Measurements from ENCODE around the gene KIDINS220. TPM values are rescaled to one million over a fixed set of nuclear protein-coding genes. Genes with fewer than 3 reads are reported as not detected.

KIDINS220 gene
- total RNA-seq, 1 experiment from 2014 or later, result 26.8 TPM

- Histone ChIP-seq H2AFZ (ENCODE audit: low read length) (no peak overlapping the region), H3K79me2 (ENCODE audit: low read length) (no peaks in the 10 kb centered on the region), H3K4me2 (ENCODE audit: low read depth, low read length, poor library complexity, severe bottlenecking) (no peak overlapping the region), H3K9ac (ENCODE audit: low read length) (no peak overlapping the region), H3K4me1 (ENCODE audit: low read length) (no peaks in the 10 kb centered on the region), H3K9me2 (replicated peaks; ENCODE audit: insufficient read depth, low read length) (no peaks in the 10 kb centered on the region), H3K27ac (ENCODE audit: low read length) (no peak overlapping the region), H3K27me3 (ENCODE audit: low read length) (no peaks in the 10 kb centered on the region), H3K36me3 (ENCODE audit: insufficient read depth, low read length) (0 out of 2 replicates have a peak, but pooled peaks cover 6% of the 10 kb centered on the region), H3K9me3 (ENCODE audit: low read length) (no peaks in the 10 kb centered on the region), H4K20me1 (ENCODE audit: insufficient read depth, low read depth, low read length) (no peaks in the 10 kb centered on the region), H3K4me3 (ENCODE audit: low read length) (no peak overlapping the region)
- DNase-seq, result no peak
These were observed 109.0 kb downstream of the KIDINS220 start for GRCh38 chr2:8728305-8729015.

DNA sequence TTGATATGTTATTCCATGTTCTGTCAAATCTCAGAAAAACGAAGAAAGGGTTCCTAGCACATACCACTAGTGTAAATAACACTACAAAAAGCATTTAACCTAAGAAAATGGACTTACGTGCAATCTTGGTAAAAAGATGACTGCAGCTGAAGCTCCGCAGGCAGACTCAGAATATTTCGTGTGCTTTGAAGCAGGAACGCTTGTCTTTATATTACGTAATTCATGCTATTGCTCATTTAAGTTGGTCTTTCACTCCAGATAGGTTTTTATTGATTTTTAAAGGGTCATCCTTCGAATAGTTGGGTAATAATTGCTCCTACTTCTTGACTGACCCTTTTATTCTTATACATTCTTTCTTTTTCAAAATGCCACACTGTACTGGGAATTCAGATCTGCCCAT is 111.6 kb downstream of the KIDINS220 start:
- no peaks in the 10 kb centered on the region for H4K20me1 ChIP-seq (ENCODE audit: insufficient read depth, low read depth, low read length)
- H3K9me2 ChIP-seq (replicated peaks; ENCODE audit: insufficient read depth, low read length), result no peaks in the 10 kb centered on the region
- no peak for DNase-seq
- H3K79me2 ChIP-seq (ENCODE audit: low read length), result no peaks in the 10 kb centered on the region
- H3K27me3 ChIP-seq (ENCODE audit: low read length), result no peaks in the 10 kb centered on the region
- H3K4me2 ChIP-seq (ENCODE audit: low read depth, low read length, poor library complexity, severe bottlenecking), result no peak overlapping the region
- no peak overlapping the region for H3K27ac ChIP-seq (ENCODE audit: low read length)
- no peaks in the 10 kb centered on the region for H3K9me3 ChIP-seq (ENCODE audit: low read length)
- no peaks in the 10 kb centered on the region for H3K36me3 ChIP-seq (ENCODE audit: insufficient read depth, low read length)
- H2AFZ ChIP-seq (ENCODE audit: low read length), result no peak overlapping the region
- H3K4me1 ChIP-seq (ENCODE audit: low read length), result no peaks in the 10 kb centered on the region
- no peak overlapping the region for H3K9ac ChIP-seq (ENCODE audit: low read length)
- no peak overlapping the region for H3K4me3 ChIP-seq (ENCODE audit: low read length)

DNA sequence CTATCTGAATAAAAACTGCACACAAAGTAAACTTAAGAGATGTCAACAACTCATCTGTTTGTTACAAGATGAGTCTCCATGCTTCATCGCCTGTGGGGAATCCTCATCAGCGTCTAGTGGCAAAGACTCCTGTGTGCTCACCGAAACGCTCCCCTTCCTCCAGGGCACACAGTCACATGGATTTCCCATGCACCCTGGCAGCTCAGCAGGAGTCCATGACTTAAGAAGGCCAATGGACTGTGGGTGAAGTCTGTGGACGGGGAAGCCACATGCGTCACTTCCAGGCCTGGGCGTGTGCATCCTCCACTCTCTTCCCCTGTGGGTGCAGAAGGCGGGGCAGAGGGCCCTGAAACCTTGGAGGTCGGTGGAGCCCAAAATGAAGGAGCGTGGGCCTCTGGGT is 114.4 kb downstream of the KIDINS220 start:
- Histone ChIP-seq H3K36me3 (ENCODE audit: insufficient read depth, low read length) (no peaks in the 10 kb centered on the region), H3K4me2 (ENCODE audit: low read depth, low read length, poor library complexity, severe bottlenecking) (no peak overlapping the region), H4K20me1 (ENCODE audit: insufficient read depth, low read depth, low read length) (no peaks in the 10 kb centered on the region), H3K9me3 (ENCODE audit: low read length) (no peaks in the 10 kb centered on the region), H3K27ac (ENCODE audit: low read length) (no peak overlapping the region), H3K4me1 (ENCODE audit: low read length) (no peaks in the 10 kb centered on the region), H3K27me3 (ENCODE audit: low read length) (no peaks in the 10 kb centered on the region), H3K4me3 (ENCODE audit: low read length) (no peak overlapping the region), H3K9ac (ENCODE audit: low read length) (no peak overlapping the region), H3K79me2 (ENCODE audit: low read length) (no peaks in the 10 kb centered on the region), H3K9me2 (replicated peaks; ENCODE audit: insufficient read depth, low read length) (no peaks in the 10 kb centered on the region), H2AFZ (ENCODE audit: low read length) (no peak overlapping the region)
- DNase-seq, result no peak

- DNase-seq, result no peak
- no peaks in the 10 kb centered on the region for H3K9me3 ChIP-seq (ENCODE audit: low read length)
These were observed 116.0 kb downstream of the KIDINS220 start for GRCh38 chr2:8721410-8721809.

GRCh38 chr2:8720741-8721140 is 116.7 kb downstream of the KIDINS220 start:
- DNase-seq, result no peak

More at GRCh38 chr2:8721410-8721809, 116.0 kb downstream of the KIDINS220 start:
- Histone ChIP-seq H3K27me3 (ENCODE audit: low read length) (no peaks in the 10 kb centered on the region), H2AFZ (ENCODE audit: low read length) (no peak overlapping the region), H3K79me2 (ENCODE audit: low read length) (no peaks in the 10 kb centered on the region), H3K27ac (ENCODE audit: low read length) (no peak overlapping the region), H4K20me1 (ENCODE audit: insufficient read depth, low read depth, low read length) (no peaks in the 10 kb centered on the region), H3K9ac (ENCODE audit: low read length) (no peak overlapping the region), H3K4me3 (ENCODE audit: low read length) (no peak overlapping the region), H3K4me2 (ENCODE audit: low read depth, low read length, poor library complexity, severe bottlenecking) (no peak overlapping the region), H3K36me3 (ENCODE audit: insufficient read depth, low read length) (no peaks in the 10 kb centered on the region), H3K9me2 (replicated peaks; ENCODE audit: insufficient read depth, low read length) (no peaks in the 10 kb centered on the region), H3K4me1 (ENCODE audit: low read length) (no peaks in the 10 kb centered on the region)

GRCh38 chr2:8719528-8719927 is 117.9 kb downstream of the KIDINS220 start:
- Histone ChIP-seq H3K36me3 (ENCODE audit: insufficient read depth, low read length) (no peaks in the 10 kb centered on the region), H3K9ac (ENCODE audit: low read length) (no peak overlapping the region), H3K4me1 (ENCODE audit: low read length) (no peaks in the 10 kb centered on the region), H3K27me3 (ENCODE audit: low read length) (no peaks in the 10 kb centered on the region), H2AFZ (ENCODE audit: low read length) (no peak overlapping the region), H3K4me3 (ENCODE audit: low read length) (no peak overlapping the region), H3K9me3 (ENCODE audit: low read length) (no peaks in the 10 kb centered on the region; the same call in 1 of the 2 replicates), H3K9me2 (replicated peaks; ENCODE audit: insufficient read depth, low read length) (no peaks in the 10 kb centered on the region), H4K20me1 (ENCODE audit: insufficient read depth, low read depth, low read length) (no peaks in the 10 kb centered on the region), H3K4me2 (ENCODE audit: low read depth, low read length, poor library complexity, severe bottlenecking) (no peak overlapping the region), H3K27ac (ENCODE audit: low read length) (no peak overlapping the region), H3K79me2 (ENCODE audit: low read length) (no peaks in the 10 kb centered on the region)
- no peak for DNase-seq

More at GRCh38 chr2:8720741-8721140, 116.7 kb downstream of the KIDINS220 start:
- Histone ChIP-seq H3K27me3 (ENCODE audit: low read length) (no peaks in the 10 kb centered on the region), H2AFZ (ENCODE audit: low read length) (no peak overlapping the region), H3K4me1 (ENCODE audit: low read length) (no peaks in the 10 kb centered on the region), H3K36me3 (ENCODE audit: insufficient read depth, low read length) (no peaks in the 10 kb centered on the region), H3K27ac (ENCODE audit: low read length) (no peak overlapping the region), H3K9ac (ENCODE audit: low read length) (no peak overlapping the region), H3K4me2 (ENCODE audit: low read depth, low read length, poor library complexity, severe bottlenecking) (no peak overlapping the region), H3K9me2 (replicated peaks; ENCODE audit: insufficient read depth, low read length) (no peaks in the 10 kb centered on the region), H3K79me2 (ENCODE audit: low read length) (no peaks in the 10 kb centered on the region), H3K9me3 (ENCODE audit: low read length) (no peaks in the 10 kb centered on the region; the same call in 1 of the 2 replicates), H4K20me1 (ENCODE audit: insufficient read depth, low read depth, low read length) (no peaks in the 10 kb centered on the region), H3K4me3 (ENCODE audit: low read length) (no peak overlapping the region)

- no peak overlapping the region for H3K4me2 ChIP-seq (ENCODE audit: low read depth, low read length, poor library complexity, severe bottlenecking)
- no peaks in the 10 kb centered on the region for H3K9me2 ChIP-seq (replicated peaks; ENCODE audit: insufficient read depth, low read length)
- H3K27ac ChIP-seq (ENCODE audit: low read length), result no peak overlapping the region
- H2AFZ ChIP-seq (ENCODE audit: low read length), result no peak overlapping the region
- no peaks in the 10 kb centered on the region for H3K36me3 ChIP-seq (ENCODE audit: insufficient read depth, low read length)
- no peaks in the 10 kb centered on the region for H3K79me2 ChIP-seq (ENCODE audit: low read length)
- H3K9ac ChIP-seq (ENCODE audit: low read length), result no peak overlapping the region
- no peak overlapping the region for H3K4me3 ChIP-seq (ENCODE audit: low read length)
- no peaks in the 10 kb centered on the region for H3K27me3 ChIP-seq (ENCODE audit: low read length)
- H3K4me1 ChIP-seq (ENCODE audit: low read length), result no peaks in the 10 kb centered on the region
- H4K20me1 ChIP-seq (ENCODE audit: insufficient read depth, low read depth, low read length), result no peaks in the 10 kb centered on the region
- DNase-seq, result no peak
- H3K9me3 ChIP-seq (ENCODE audit: low read length), result no peaks in the 10 kb centered on the region; the same call in 1 of the 2 replicates
These were observed 122.4 kb downstream of the KIDINS220 start for GRCh38 chr2:8714971-8715370.

DNA sequence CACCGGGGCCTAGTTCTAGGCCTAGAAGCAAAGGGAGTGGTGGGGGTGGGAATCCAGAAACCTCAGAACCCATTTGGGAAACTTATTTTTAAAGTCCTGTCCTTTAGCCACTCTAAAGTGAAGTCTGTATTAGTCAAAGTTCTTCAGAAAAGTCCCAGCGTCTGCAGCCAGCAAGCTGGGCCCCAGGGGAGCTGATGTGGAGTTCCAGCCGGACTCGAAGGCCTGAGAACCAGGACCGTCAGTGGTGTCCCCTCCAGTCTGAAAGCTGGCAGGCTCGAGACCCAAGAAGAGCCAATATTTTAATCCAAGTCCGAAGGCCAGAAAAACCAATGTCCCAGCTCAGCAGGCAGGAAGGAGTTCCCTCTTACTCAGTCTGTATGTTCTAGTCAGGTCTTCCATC is 123.1 kb downstream of the KIDINS220 start:
- Histone ChIP-seq H3K4me3 (ENCODE audit: low read length) (no peak overlapping the region), H3K4me2 (ENCODE audit: low read depth, low read length, poor library complexity, severe bottlenecking) (no peak overlapping the region), H3K27me3 (ENCODE audit: low read length) (no peaks in the 10 kb centered on the region), H2AFZ (ENCODE audit: low read length) (no peak overlapping the region), H3K4me1 (ENCODE audit: low read length) (no peaks in the 10 kb centered on the region), H3K36me3 (ENCODE audit: insufficient read depth, low read length) (no peaks in the 10 kb centered on the region), H4K20me1 (ENCODE audit: insufficient read depth, low read depth, low read length) (no peaks in the 10 kb centered on the region), H3K9ac (ENCODE audit: low read length) (no peak overlapping the region), H3K79me2 (ENCODE audit: low read length) (no peaks in the 10 kb centered on the region), H3K9me2 (replicated peaks; ENCODE audit: insufficient read depth, low read length) (no peaks in the 10 kb centered on the region), H3K9me3 (ENCODE audit: low read length) (no peaks in the 10 kb centered on the region; the same call in 1 of the 2 replicates), H3K27ac (ENCODE audit: low read length) (no peak overlapping the region)
- DNase-seq, result no peak

All from Karpas-422 (cell line).